Embryonic facial prominence (tissue), 1 donor: ENCODE results near the gene FSD2.

Experiments
- DNase-seq: peaks from one replicate; pipeline ENCODE4 v3.0.0-alpha.2; 2016; ENCODE audit errors: extremely low spot score

Gene FSD2, protein sequence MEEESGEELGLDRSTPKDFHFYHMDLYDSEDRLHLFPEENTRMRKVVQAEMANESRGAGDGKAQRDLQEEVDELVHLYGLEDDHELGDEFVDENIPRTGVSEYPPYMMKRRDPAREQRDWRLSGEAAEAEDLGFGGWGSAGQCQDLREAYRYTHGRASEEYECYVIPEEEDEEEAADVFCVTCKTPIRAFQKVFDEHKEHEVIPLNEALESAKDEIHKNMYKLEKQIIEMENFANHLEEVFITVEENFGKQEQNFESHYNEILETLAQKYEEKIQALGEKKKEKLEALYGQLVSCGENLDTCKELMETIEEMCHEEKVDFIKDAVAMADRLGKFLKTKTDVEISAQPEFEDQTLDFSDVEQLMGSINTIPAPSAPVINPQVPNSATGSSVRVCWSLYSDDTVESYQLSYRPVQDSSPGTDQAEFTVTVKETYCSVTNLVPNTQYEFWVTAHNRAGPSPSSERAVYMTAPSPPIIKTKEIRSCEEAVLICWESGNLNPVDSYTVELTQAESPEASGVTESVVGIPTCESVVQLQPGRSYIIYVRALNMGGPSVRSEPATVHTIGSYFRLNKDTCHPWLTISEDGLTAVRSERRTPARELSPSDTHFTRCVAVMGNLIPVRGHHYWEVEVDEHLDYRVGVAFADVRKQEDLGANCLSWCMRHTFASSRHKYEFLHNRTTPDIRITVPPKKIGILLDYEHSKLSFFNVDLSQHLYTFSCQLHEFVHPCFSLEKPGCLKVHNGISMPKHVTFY

DNA sequence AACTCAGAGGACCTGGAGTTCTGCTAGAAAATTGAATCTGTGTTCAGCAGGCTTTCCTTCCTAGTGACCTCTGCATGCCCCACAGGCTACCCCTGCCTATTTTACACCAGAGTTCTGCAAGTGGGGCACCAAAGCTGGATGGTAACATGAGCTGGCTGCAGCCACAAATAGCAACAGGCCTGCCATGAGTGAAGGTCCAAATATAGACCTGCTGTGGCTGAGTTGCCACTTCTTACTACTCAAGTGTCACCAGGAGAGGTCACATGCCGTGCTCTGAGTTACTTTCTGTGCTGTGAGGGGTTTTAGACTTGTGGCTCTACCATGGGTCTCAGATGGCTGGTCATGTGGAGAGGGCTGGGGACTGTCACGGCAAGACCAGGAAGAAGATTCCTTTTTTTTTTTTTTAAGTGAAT lies at the start of gene FSD2:
Gene FSD2, minus strand, starts transcription at position 76 of the 413 bp plus-strand sequence. CDS start 18,679 bp downstream, outside the sequence.
- no peak for DNase-seq

DNA sequence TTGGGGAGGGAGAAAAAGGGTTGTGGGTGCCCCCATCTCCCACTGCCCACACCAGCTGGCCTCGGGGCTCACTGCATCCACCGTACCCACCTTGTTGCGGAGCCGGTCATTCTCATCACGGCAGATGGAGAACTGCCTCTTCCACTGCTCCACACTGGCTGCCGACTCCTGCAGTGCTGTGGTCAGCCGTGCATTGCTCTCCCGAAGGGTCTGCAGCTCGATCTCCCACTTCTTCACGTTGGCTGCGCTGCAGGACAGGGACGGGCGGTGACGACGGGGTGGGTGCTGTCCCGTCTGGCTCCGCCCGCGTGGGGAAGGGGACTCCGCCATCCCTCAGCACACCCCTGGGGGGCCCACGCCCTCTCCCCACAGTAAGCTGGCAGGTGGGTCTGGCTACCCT lies 48.7 kb upstream of the FSD2 start:
- no peak for DNase-seq

DNA sequence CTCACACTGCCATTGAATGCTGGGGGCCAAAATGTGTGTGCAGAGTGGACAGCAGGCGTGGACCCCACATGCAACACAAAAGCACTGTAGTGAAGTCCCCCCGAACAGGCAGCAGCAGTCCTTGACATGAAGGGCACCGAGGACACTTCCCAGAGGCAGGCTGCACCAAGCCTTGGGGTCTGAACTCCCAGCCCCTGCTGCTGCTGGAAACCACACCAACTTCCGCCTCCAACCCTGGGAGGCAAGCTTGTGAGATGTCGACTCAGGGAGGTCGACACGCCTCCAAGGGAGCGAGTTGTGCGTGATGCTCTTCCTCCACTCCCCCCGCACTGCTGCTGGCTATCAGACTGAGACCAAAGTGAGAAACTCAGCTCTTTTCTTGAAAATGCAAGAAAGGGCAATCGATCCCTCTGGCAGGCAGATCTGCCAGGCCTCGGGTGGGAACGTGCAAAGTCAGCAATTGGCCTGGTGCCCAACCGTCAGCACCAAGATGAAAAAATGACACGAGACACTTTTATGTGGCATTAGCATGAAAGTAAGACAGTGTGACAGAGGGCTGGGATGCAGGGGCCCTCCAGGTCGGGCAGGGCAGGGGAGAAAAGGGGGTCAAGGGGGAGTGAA lies 47.2 kb upstream of the FSD2 start:
- no peak for DNase-seq

DNA sequence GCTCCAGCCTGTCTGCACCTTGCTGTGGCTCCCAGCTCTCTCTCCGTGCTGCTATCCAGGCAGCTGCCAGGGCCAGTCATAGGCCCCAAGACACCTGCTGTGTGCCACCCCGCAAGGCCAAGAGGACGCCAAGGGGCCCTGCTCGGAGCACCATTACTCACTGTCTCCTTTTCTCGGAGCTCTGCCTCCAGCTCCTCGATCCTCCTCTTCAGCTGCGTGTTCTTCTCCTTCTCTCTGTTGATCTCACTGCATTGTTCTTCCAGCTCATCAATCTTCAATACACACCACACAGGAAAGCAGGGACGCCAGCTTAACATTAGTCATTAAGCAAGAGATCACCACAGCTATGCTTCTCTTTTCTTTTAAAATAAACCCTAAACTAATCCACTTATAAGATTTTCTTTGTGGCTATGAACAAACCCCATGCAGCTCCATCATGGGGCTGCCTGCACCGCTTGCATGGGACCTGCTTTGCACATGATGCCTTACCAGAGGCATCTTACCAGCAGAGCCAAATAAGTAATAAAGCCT lies 46.2 kb upstream of the FSD2 start:
- no peak for DNase-seq

DNA sequence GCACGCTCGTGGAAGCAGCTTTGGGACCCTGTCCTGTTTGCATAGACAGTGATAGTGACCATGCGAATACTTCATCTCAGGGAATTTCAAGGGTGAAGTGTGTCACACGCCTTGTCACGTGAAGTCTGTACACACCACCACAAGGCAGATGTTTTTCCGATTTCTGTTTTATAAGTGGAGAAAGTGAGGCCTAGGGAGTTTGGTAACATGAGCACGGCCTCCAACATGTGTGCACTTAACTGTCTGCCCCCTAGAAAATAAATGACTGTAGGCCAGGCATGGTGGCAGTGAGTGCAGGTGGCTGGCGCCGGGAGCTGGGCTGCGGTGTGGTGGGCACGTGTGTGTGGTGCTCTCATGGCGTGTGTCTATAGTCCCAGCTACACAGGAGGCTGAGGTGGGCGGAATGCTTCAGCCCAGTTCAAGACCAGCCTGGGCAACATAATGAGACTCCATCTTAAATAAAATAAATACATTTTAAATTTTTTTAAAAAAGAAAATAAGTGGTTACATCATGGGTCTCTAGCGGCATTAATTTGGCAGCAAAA lies 45.5 kb upstream of the FSD2 start:
- DNase-seq = no peak

DNA sequence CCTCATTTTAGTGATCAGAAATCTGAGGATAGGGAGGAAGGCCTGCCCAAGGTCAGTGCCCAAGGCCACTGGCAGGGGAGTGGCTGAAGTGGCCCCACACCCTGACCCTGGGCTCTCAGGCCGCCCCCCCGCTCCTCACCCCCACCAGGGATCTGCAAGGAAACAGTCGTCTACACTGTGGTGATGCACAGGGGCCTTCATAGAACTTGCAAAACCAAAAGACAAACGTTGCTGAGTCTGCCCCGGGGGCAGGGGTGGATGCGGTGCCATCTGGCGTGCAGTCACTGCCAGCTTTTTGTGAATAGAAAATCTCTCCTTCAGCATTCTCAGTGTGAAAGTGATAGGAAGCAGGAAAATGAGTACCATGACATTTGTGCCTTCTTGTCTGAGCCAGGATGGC lies 44.9 kb upstream of the FSD2 start:
- no peak for DNase-seq

DNA sequence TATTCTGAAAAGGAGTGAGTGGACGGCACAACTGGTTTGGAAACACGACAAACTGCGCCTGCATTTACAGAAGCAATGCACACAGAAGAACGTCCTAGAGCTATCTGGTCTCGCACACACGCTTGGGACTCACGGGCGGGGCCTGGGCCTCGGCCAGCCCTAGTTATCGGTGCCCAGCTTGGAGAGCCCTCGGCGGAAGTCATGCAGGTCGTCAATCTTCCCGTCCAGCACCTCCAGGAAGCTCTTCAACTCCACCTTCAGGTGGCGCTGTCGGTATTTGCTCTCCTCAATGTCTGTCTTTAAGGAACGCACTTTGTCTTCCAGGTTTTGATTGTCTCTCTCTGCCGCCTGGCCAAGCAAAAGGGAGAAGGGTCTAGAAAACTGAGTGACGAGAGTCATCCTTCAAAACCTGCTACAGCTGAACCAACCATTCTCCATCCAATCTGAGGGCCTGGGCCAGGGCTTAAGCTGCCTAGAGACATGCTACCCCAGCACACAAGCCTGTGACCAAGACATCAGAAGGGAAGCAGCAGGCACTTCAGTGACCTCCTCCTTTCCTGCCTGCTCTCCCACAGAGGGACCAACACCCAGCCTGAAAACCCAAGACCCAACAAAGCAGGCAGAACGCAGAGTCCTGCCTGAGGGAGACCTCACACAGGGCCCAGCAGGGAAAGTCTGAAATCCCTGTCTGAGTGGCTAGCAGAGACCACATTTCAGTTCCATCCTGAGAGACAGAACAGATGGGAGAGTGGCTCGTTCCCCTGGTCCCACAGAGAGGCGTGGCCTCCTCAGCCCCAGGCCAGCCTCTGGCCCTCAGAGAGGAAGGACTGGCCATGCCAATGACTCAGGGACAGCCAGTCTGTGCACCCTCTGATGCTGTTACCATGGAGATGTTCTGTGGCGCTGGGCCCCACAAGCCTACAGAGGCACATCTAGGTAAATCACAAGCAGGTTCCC lies 44.0 kb upstream of the FSD2 start:
- peak; percentile 19 for DNase-seq

DNA sequence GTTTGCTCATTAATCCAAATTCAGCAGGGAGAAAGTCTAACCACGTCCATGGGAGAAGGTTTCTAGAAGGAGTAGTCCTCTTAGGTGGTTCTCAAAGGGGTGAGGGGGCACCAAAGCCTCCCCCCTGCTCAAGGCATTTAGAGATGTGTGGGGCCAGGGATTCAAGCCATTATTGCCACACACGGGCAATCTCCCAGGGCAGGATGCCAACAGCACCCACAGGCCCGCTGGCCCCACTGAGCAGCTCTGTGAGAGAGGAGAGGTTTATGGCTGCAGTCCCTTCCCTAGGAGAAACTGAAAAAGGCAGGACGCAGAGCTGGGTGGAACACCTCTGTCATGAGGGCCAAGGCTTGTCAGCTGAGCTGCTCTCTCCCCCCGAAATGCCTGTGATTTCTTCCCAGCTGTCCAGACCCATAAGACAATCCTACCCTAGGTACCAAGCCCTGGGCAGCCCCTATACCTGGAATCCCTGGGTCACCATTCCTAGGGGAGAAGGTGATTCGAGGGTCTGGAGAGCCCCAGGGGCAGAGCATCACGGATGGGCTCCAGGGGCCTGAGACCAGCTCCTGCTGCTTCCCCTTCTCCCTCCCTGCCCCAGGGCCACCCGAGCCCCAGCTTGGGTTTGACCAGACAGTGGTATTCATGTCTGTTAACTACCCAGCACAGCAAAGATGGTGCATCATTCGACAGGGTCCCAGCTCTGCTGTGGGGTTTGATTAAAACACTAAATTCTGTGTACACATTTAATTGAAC lies 42.5 kb upstream of the FSD2 start:
- no peak for DNase-seq

DNA sequence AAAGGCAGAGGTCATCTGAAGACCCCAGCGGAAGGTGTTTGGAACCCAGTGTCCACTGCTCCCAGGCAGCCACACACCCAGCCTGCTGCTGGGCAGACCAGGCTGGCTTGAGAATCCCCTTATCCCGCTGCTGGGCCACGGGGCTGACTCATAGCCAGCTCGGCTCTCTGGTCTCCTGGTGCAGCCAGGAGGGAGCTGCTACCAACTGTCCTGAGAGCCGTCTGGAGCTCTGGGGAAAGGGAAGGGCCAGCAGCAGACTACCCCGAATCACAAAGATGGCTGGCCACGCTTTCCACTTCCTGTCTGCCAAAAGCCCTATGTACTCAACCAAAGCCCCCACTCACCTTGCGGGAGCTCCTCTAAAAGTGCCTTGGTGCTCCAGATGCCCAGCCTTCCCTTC lies 41.8 kb upstream of the FSD2 start:
- DNase-seq = no peak

DNA sequence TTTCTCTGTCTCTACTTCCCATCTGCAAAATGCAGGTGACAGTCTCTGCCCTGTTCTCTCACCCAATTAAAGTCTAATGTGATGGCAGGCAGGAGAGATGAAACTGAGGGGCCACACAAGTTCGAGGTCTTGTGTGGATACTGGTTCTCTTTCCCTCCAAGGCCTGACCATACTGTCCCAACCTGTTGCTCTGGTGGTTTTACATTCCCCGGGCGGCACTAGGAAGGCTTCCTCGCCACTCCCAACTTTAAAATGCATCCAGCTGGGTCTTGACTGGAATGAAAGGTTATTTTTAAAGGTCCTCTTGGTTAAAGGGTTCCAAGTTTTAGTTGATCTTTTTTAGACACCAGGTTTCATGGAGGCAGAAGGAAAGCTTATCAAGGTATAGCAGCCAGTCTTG lies 40.8 kb upstream of the FSD2 start:
- DNase-seq = no peak

DNA sequence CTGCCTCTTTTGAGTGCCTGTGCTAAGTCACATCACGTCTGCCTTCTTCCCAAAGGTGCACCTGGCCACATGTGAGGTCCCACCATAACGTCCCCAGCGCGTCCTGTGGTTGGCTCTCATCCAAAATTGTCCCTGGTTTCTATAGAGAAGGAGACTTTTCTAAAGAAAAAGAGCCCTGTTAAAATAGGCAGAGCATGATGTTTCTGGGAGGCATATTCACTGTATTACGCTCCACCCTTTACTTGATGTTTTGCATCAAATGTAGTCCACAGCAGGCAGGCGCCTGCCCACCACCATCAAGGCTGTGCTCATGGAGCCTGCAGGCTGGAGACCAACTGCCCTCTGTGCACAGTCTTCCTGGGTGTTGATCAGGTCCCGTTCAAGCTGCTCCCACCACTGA lies 39.8 kb upstream of the FSD2 start:
- no peak for DNase-seq

DNA sequence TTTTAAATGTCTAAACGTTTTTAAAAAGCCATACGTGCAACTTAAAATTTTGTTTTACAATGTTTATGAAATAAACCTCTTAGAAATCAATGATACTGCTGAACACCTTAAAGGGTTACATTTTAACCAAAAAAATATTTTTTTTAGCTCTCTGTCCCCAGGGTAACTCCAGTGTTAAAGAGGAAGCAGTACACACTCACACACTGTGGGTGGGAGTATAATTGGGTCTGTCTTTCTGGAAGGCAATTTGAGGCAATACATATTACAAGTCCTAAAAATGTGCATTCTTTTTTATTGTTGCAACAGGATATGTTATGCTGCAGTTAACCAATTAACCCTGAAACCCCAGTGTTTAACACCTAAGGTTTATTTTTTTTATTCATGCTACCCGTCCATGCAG lies 37.7 kb upstream of the FSD2 start:
- DNase-seq = no peak

DNA sequence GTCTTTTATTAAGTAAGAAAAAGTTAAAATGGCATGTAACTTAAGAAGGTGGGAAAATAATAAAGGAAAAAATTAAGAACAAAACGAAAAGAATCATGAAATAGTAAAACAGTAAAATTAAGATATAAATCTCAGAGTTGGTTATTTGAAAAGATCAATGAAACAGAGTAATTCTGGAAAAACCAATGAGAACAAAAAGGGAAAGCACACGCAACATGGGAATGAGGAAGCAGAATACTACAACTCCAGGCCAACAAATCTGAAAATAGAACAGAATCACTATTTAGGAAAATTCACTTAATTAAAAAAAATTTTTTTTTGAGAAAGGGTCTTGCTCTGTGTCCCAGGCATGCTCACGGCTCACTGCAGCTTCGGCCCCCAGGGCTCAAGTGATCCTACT lies 34.3 kb upstream of the FSD2 start:
- no peak for DNase-seq

DNA sequence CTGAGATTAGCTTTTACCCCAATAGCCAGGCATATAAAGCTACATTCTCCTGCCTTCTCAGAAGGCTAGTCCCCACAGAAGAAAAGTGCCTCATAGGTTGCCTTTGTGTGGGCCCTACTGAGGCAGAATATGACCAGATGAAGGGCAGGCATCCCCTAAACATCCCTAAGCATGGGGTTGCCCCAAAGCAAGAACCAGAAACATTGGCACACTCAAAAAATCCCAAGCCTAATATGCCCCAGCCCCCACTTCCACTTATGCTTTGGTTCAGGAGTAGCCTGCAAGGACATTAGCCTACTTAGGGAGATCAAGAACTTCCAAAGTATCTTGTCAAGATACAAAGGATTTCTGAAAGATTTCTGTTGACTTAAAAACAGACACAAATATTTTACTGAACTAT lies 33.3 kb upstream of the FSD2 start:
- DNase-seq = no peak

DNA sequence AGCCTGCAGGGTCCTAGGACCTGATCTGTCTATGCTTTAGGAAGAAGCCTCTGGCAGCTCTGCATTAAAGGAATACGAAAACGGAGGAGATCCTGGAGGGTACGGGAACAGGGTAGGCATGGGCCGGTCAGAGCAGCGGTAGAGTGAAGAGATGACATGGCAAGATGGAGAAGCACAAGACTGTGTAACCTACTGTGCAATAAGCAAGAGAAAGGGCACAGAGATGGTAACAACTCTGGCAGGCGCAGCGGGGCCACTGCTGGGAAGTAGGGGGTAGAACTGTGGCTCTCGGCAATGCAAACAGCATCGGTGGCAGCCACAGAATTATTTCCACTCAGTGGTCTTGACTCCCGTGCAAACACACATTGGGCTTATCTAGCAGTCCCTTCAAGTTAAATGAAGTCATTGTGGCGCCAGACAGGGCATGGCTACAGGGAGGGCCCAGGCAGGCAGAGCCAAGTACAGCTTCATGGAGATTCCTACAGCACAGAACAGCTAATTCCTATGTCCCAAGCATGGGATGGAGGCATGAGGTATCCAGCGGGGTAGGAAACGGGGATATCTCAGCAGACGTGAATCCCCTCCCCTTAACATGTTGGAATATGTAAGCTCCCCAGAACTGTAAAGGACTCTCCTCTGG lies 32.3 kb upstream of the FSD2 start:
- DNase-seq = no peak

DNA sequence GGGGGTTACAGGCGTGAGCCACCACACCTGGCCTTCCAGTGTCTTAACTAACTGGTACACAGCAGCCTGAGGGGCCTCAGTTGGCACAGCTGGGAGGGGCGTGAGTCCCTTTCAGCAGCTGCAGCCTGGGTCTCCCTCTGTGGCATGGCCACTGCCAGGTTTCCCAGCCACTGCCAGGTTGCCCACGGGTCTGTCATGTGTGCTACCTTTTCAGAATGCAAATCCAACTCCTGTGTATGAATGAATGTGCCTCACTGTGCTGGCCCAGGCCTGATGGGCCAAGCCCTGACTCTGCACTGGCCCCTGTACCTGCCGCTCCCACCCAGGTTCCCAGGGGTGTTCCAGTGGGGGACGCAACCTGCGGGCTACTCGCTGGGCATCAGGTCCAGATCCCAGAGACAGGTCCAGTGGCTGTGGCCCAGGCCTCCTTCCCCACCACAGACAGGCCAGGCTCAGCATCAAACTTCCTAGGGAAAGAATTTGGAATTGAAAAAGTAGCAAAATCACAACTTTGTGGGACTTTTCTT lies 29.6 kb upstream of the FSD2 start:
- DNase-seq = no peak

DNA sequence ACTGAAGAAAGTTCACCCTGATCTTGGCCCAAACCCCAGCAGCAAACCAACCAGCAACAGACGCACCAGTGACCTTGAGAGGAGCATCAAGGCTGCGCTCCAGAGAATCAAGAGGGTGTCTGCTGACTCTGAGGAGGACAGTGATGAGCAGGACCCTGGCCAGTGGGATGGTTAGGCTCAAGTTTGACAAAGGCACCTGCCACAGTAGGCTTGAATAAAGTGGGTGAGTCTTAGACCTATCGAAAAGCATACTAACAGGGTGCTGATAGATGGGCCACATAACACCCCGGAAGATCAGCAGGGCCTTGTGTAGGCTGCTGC lies 27.5 kb upstream of the FSD2 start:
- no peak for DNase-seq

DNA sequence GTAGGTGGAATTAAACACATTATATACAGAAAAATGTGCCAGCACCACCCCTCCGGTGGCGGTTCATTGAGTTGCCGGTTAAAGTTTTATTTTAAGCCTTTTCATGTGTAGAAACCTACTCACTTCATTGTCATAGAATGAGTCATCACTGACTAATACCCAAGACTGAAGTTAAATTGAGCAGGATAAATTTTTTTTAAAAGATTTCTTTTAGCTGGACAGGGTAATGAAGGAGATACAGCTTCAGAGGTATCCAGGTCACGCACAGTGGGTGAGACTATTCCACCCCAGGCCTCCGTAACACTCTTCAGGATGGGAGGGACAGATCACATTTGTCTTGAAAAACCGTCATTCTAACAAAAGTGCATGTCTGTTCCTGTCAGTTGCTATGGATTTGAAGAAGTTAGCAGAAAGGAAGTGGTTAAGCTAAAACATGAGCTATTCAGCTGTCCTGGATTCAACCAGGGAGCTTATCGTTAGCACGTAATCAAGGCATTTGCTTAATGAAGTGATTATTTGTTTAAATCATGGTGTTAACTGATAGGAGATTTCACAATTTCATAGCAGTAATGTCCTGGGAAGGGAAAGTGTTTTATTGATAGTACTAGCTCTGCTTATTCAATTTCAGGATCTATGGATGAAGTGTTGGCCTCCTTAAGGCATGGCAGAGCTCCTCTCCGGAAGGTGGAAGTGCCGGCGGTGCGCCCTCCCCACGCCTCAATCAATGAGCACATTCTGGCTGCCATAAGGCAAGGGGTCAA lies 26.9 kb upstream of the FSD2 start:
- no peak for DNase-seq
